ENCODE results near the gene OR13C2.
"Not testable (repeated sequence)": the region's sequence is repeated elsewhere in the genome, so short reads cannot be mapped to it uniquely, and the experiment has no call there.

OR13C2 gene, protein sequence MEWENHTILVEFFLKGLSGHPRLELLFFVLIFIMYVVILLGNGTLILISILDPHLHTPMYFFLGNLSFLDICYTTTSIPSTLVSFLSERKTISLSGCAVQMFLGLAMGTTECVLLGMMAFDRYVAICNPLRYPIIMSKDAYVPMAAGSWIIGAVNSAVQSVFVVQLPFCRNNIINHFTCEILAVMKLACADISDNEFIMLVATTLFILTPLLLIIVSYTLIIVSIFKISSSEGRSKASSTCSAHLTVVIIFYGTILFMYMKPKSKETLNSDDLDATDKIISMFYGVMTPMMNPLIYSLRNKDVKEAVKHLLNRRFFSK

DNA sequence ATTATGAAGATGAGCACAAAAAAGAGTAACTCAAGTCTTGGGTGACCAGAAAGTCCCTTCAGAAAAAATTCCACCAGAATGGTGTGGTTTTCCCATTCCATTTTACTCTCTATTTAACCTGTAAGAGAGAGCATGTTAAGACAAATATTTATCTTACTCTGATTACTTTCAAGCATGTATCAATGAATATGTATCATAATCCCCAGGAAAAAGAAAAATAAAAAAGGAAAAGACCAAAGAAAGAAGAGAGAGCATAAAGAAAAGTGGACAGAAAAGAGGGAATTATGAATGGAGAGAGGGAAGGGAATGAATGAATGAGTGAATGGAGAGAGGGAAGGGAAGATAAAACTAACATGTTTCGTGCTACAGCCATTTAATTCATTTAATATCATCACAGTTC, at the start of gene OR13C2:
Gene OR13C2, minus strand, starts transcription at position 101 of the 400 bp plus-strand sequence. Its CDS starts 0 bp downstream, at position 101.
- not testable (repeated sequence) for DNase-seq (ENCODE audit: low read depth in 1 of 2, low spot score in 1 of 2)

DNA sequence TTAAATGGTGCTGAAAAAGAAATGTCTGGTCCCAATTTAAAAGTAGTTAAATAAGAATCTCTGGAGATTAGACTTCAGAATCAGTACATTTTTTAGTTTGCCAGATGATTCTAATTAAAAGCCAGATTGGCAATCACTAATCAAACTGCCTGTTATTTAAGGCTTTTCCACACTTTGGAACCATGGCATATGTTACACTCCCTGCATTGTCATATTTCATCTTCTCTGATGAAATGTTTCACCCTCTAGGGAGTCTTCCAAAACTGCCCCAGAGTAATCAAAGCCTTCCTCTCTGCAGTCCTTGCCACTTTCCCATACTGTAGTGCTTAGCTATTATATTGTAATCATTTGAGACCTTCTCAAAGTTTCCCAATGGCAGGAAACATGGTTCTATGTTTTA, 30.0 kb upstream of the OR13C2 start:
- DNase-seq (ENCODE audit: low read depth in 1 of 2, low spot score in 1 of 2) = no peak

- DNase-seq (ENCODE audit: low read depth in 1 of 2, low spot score in 1 of 2) = no peak
These were observed 28.6 kb upstream of the OR13C2 start for GRCh38 chr9:104633976-104634520.

DNA sequence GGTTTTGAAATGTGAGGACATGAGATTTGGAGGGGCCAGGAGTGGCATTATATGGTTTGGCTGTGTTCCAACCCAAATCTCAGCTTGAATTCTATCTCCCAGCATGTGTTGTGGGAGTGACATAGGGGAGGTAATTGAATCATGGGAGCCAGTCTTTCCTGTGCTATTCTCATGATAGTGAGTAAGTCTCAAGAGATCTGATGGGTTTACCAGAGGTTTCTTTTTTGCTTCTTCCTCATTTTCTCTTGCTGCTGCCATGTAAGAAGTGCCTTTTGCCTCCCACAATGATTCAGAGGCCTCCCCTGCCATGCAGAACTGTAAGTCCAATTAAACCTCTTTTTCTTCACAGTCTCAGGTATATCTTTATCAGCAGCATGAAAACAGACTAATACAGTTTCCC, 20.5 kb upstream of the OR13C2 start:
- DNase-seq (ENCODE audit: low read depth in 1 of 2, low spot score in 1 of 2) = not testable (repeated sequence)

- no peak for DNase-seq (ENCODE audit: low read depth in 1 of 2, low spot score in 1 of 2)
These were observed 12.7 kb upstream of the OR13C2 start, which contains the start of gene OR13C9 for GRCh38 chr9:104618104-104618503. OR13C9 (minus strand) TSS chr9:104618204; CDS start chr9:104618204, 0 bp downstream.

DNA sequence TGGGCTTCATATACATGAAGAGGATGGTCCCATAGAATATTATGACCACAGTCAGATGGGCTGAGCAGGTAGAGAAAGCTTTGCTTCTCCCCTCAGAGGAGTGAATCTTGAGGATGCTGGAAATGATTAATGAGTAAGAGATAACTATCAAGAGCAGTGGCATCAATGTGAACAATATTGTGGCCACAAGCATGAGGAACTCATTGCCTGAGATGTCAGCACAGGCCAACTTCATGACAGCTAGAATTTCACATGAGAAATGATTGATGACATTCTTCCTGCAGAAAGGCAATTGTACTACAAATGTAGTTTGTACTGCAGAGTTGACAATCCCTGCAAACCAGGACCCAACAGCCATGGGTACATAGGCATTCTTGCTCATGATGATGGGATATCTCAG, 12.0 kb upstream of the OR13C2 start:
- no peak for DNase-seq (ENCODE audit: low read depth in 1 of 2, low spot score in 1 of 2)

DNA sequence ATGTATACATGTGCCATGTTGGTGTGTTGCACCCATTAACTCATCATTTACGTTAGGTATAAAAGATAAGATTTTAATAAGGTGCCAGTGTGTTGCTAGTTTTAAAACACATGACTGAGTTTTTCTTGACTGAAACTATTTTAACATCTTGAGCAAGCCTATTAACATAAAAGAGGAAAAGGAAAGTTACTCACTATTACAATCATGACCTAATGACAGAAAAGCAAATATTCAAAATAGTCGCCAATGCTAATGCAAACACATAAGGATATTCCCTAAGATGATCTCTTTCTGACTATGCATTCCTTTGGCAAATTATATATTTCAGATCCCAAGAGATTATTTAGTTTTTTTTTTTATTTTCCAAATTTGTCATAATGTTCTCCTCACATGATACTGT, 5.8 kb upstream of the OR13C2 start:
- no peak for DNase-seq (ENCODE audit: low read depth in 1 of 2, low spot score in 1 of 2)

GRCh38 chr9:104608336-104608735, 2.9 kb upstream of the OR13C2 start:
- DNase-seq (ENCODE audit: low read depth in 1 of 2, low spot score in 1 of 2) = no peak

DNA sequence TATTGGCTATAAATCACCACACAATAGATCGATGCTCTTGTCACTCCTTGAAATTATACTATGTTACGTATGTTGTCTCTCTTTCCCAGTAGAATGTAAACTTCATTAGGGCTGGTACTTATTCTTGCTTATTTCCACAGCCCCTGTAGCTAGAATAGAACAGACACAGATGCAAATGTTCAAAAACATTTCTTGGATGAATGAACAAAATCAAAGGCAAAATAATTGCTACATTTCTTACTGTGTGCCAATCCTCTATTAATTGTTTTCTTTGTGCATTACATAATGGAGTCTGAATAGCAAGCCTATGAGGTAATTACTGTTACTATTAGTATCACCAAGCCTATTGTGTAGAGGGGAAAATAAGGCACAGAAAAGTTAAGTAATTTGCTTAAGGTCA, 725 bp upstream of the OR13C2 start:
- DNase-seq (ENCODE audit: low read depth in 1 of 2, low spot score in 1 of 2) = no peak

GRCh38 chr9:104604801-104605200, 626 bp downstream of the OR13C2 start:
- DNase-seq (ENCODE audit: low read depth in 1 of 2, low spot score in 1 of 2) = no peak

- not testable (repeated sequence) for DNase-seq (ENCODE audit: low read depth in 1 of 2, low spot score in 1 of 2)
These were observed 6.1 kb downstream of the OR13C2 start, which contains the start of gene OR13C5 for GRCh38 chr9:104599313-104599712. OR13C5 (minus strand) TSS chr9:104599413; CDS start chr9:104599413, 0 bp downstream.

GRCh38 chr9:104598749-104599148, 6.7 kb downstream of the OR13C2 start:
- DNase-seq (ENCODE audit: low read depth in 1 of 2, low spot score in 1 of 2) = not testable (repeated sequence)

GRCh38 chr9:104589626-104590025, 15.8 kb downstream of the OR13C2 start:
- no peak for DNase-seq (ENCODE audit: low read depth in 1 of 2, low spot score in 1 of 2)

DNA sequence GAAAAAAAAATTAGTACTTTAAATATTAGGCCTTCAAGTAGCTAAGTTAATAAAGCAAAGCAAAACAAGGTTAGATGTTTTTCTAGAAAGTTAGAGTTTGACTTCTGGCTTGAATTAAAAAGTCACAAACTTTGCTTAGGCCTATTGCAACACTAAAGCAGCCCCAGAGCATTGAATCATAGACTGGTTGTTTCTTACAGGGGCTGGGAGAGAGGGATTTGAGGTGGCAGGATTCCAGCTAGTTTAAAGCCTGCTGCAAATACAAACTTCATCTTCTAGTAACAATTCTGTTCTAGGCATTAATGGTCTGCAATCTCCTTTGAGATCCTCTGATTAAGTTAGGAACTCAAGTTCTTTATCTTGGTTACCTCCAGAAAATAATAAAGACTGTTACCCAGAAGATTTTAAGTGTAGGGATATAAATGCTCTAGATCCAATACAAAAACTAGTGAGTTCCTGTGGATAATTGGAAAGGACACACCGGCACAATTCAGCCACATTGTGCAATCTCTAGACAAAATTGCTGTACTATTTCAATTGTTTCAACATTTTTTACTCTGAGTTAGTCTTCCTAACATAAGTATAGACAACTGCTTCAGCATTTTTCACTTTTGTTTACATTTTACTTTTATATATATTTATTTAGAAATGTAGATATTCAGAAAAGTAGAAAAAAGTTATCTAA, 18.8 kb downstream of the OR13C2 start:
- DNase-seq (ENCODE audit: low read depth in 1 of 2, low spot score in 1 of 2) = no peak

DNA sequence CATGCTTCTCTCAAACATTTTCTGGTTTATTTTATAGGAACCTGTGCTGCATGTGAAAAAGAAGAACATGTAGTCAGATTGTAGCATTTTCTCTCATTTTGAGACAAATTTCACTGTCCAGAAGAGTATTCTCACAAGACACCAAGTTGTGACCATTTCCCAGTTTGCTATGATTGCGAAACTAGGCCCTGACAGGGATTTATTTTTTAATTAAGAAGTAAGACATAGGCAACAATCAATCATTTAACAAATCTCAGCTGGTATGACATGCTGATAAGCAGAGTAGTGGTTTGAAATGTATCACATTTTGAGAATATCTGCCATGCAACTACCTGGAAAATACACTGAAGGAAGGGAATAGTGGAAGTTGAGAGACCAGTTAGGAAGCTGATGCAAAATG, 24.9 kb downstream of the OR13C2 start:
- DNase-seq (ENCODE audit: low read depth in 1 of 2, low spot score in 1 of 2) = no peak

GRCh38 chr9:104577263-104577662, 28.2 kb downstream of the OR13C2 start:
- DNase-seq (ENCODE audit: low read depth in 1 of 2, low spot score in 1 of 2) = no peak

- no peak for DNase-seq (ENCODE audit: low read depth in 1 of 2, low spot score in 1 of 2)
These were observed 30.0 kb downstream of the OR13C2 start for GRCh38 chr9:104575456-104575855.

DNA sequence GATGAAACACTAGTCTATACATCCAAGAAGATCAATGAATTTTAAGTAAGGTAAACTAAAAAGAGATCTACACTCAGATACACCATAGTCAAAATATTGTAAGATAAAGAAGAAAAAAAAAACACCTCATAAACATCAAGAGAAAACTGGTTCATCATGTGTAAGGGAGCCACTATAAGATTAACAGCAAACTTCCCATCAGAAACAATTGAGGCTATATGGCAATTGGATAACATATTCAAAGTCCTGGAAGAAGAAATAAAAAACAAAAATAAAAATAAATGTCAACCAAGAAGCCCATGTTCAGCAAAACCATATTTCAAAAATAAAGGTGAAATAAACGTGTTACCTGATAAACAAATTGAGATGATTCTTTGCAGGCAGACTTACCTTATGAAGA, 32.8 kb downstream of the OR13C2 start:
- no peak for DNase-seq (ENCODE audit: low read depth in 1 of 2, low spot score in 1 of 2)

DNA sequence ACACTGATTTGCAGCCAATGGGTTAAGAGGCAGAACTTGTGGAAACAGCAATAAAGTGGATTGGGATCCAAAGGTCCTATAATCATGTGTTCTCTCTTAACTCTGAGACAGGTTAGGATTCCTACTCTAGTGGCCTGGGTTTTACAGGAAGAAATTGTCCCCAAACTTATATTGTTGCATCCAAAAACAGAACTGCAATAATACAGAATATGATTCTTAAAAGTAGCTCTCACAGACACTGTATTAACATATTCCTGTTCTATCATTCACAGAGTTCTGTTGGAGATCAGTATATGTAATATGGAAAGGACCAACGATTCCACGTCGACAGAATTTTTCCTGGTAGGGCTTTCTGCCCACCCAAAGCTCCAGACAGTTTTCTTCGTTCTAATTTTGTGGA, 36.6 kb downstream of the OR13C2 start, which contains the start of gene OR13C8:
Gene OR13C8, plus strand, starts transcription at position 301 of the 400 bp plus-strand sequence. Its CDS starts 0 bp downstream, at position 301.
- DNase-seq (ENCODE audit: low read depth in 1 of 2, low spot score in 1 of 2) = no peak

- no peak for DNase-seq (ENCODE audit: low read depth in 1 of 2, low spot score in 1 of 2)
These were observed 41.1 kb downstream of the OR13C2 start for GRCh38 chr9:104564358-104564757.

- DNase-seq (ENCODE audit: low read depth in 1 of 2, low spot score in 1 of 2) = no peak
These were observed 48.4 kb downstream of the OR13C2 start for GRCh38 chr9:104556830-104557634.
